K562 (cell line): ENCODE data around the gene NEUROD4. TPM values are rescaled to one million over a fixed set of nuclear protein-coding genes. Genes with fewer than 3 reads are reported as not detected.

ENCODE experiments used
- ADNP ChIP-seq: fragments of 200-800 bp; sonication (Bioruptor generic); IDR thresholded peaks from 2 replicates; pipeline ENCODE4 v1.6.1; 2016; ENCODE audit warnings: missing genetic modification characterization, missing compliant biosample characterization
- CBX8 ChIP-seq: fragments of 200-600 bp; sonication (generic); IDR thresholded peaks from 2 replicates; pipeline ENCODE4 v1.6.1; 2012; ENCODE audit warnings: borderline replicate concordance, mixed run types, low read depth, mild to moderate bottlenecking, moderate library complexity, mixed read lengths, low read length, control low read depth, inconsistent platforms; ENCODE audit not compliant: poor library complexity, severe bottlenecking; ENCODE audit errors: extremely low read depth
- CXXC5 ChIP-seq: fragments of 250-450 bp; sonication (Bioruptor Pico); IDR thresholded peaks from 2 replicates; pipeline ENCODE4 v1.8.0; 2022; ENCODE audit warnings: inconsistent platforms, mild to moderate bottlenecking, moderate library complexity
- DACH1 ChIP-seq: fragments of 450-650 bp; IDR thresholded peaks from 2 replicates; pipeline ENCODE4 v1.6.1; 2018; ENCODE audit not compliant: partially characterized antibody
- DPF2 ChIP-seq: fragments of 450-650 bp; IDR thresholded peaks from 2 replicates; pipeline ENCODE4 v1.6.1; 2016
- ETV1 ChIP-seq: fragments of 450-650 bp; conservative IDR thresholded peaks from 2 replicates; pipeline ENCODE4 v1.6.1; 2016; ENCODE audit warnings: missing genetic modification characterization, control low read depth, low read depth, missing compliant biosample characterization
- NFE2L1 ChIP-seq: fragments of 450-650 bp; IDR thresholded peaks from 2 replicates; pipeline ENCODE4 v1.6.1; 2016; ENCODE audit warnings: missing genetic modification characterization, low read depth, mild to moderate bottlenecking, missing compliant biosample characterization, moderate library complexity, borderline replicate concordance
- RFX1 ChIP-seq: fragments of 450-650 bp; IDR thresholded peaks from 2 replicates; pipeline ENCODE4 v1.6.1; 2016; ENCODE audit warnings: mild to moderate bottlenecking, moderate library complexity
- SAFB ChIP-seq: fragments of 200-400 bp; formaldehyde crosslinking; IDR thresholded peaks from 2 replicates; pipeline ENCODE4 v1.6.1; 2017; ENCODE audit warnings: low read depth, low read length, borderline replicate concordance
- SMAD3 ChIP-seq: fragments of 450-650 bp; formaldehyde crosslinking; conservative IDR thresholded peaks from 2 replicates; pipeline ENCODE4 v1.4.0; 2020; ENCODE audit warnings: mild to moderate bottlenecking
- SRF ChIP-seq, 2 experiments: fragments of 250-450, 450-650 bp in 1 of 2; sonication (Bioruptor Pico) in 1 of 2; sonication (generic) in 1 of 2; formaldehyde crosslinking; IDR thresholded peaks; 2 replicates each; pipeline versions ENCODE4 v1.5.0 to v1.5.1; 2020 to 2022; ENCODE audit warnings: mild to moderate bottlenecking in 1 of 2, missing genetic modification reagents in 1 of 2
- ZNF717 ChIP-seq: fragments of 250-450 bp; sonication (Bioruptor Pico); IDR thresholded peaks from 2 replicates; pipeline ENCODE4 v1.5.0; 2021
- polyA plus RNA-seq, 8 experiments: library from polyadenylated mRNA; depleted of rRNA in 4 of 8; stranded (reverse) in 5 of 8; unstranded in 3 of 8; fragments of >200 nt; fragmentation: Nextera tagmentation in 2 of 8; fragmentation: Illumina TruSeq in 1 of 8; extraction: Ambion mirVana in 2 of 8; extraction: Trizol in 1 of 8; gene quantifications; 2 replicates each; pipeline versions ENCODE4 v1.2.1 to v1.2.3, GENCODE V29; 2011 to 2014; ENCODE audit warnings: inconsistent platforms in 1 of 8, missing spikeins in 1 of 8
- total RNA-seq, 7 experiments: library from RNA; depleted of rRNA in 6 of 7; stranded (reverse); fragments of >200 nt in 6 of 7; fragmentation: Illumina TruSeq in 2 of 7; extraction: Trizol in 2 of 7; gene quantifications; 2 replicates each; pipeline versions ENCODE4 v1.2.1 to v1.2.3, GENCODE V29; 2011 to 2021; ENCODE audit warnings: low replicate concordance in 1 of 7
- TF ChIP-seq, protein P1 (sequence below), 3 experiments: IDR thresholded peaks in 2 of 3; conservative IDR thresholded peaks in 1 of 3; 2 replicates each; pipeline ENCODE4 v1.5.1; 2011 to 2012; ENCODE audit warnings: low read length in 3 of 3, mild to moderate bottlenecking in 3 of 3, control low read depth in 2 of 3, improper control_type of control experiment in 1 of 3, inconsistent platforms in 1 of 3, low read depth in 1 of 3, mixed read lengths in 1 of 3, moderate library complexity in 1 of 3; ENCODE audit not compliant: insufficient read depth in 2 of 3
- TF ChIP-seq, protein P2 (sequence below): sonication (generic); formaldehyde crosslinking; IDR thresholded peaks from 2 replicates; pipeline ENCODE4 v1.5.0; 2020; ENCODE audit warnings: missing genetic modification reagents

Gene NEUROD4
- total and polyA plus RNA-seq, 9 of the 15 experiments (the other 6 are each of a cell fraction or from before 2014, with no cell fraction given): not detected

DNA sequence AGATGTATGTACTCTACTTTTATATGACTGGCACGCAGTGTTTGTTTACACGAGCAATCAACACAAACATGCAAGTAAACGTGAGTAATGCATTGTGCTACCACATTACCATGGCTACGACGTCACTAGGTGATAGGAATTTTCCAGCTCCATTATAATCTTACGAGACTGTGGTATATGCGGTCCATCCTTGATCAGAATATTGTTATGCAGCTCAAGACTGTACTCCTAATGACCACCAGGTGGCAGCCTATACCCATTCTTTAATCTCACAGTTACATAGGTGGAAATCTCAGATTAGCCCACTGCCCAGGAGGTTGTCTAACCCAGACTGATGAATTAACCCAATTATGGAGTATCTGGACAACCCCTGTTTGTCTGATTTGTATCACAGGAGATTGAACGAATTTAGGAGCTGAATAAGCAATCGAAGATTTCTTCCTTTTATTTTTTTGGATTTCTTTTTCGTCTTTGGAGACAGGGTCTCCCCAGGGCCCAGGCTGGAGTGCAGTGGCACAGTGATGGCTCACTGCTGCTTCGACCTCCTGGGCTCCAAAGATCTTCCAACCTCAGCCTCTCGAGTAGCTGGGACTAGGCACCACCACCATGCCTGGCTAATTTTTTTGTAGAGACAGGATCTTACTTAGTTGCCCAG lies 26.5 kb upstream of the NEUROD4 start (continued):
- TF ChIP-seq ADNP (no peak), DACH1 (no peak), CBX8 (no peak), ETV1 (tag) (no peak), NFE2L1 (tag) (no peak), SAFB (no peak), CXXC5 (CRISPR knock-in tag) (no peak), DPF2 (no peak), ZNF717 (no peak), SMAD3 (no peak), SRF (CRISPR knock-in tag; IDR thresholded peaks at IDR 0.05) (no peak), RFX1 (peak; percentile 45)
- TF ChIP-seq, protein P1, sequence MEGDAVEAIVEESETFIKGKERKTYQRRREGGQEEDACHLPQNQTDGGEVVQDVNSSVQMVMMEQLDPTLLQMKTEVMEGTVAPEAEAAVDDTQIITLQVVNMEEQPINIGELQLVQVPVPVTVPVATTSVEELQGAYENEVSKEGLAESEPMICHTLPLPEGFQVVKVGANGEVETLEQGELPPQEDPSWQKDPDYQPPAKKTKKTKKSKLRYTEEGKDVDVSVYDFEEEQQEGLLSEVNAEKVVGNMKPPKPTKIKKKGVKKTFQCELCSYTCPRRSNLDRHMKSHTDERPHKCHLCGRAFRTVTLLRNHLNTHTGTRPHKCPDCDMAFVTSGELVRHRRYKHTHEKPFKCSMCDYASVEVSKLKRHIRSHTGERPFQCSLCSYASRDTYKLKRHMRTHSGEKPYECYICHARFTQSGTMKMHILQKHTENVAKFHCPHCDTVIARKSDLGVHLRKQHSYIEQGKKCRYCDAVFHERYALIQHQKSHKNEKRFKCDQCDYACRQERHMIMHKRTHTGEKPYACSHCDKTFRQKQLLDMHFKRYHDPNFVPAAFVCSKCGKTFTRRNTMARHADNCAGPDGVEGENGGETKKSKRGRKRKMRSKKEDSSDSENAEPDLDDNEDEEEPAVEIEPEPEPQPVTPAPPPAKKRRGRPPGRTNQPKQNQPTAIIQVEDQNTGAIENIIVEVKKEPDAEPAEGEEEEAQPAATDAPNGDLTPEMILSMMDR (IDR thresholded peaks at IDR 0.05 in 2 of 3, conservative IDR thresholded peaks at IDR 0.05 in 1 of 3; ENCODE audit: insufficient read depth in 2 of 3, low read depth in 1 of 3, low read length in 3 of 3): peak; percentile 81 to 90 (median 81)
- TF ChIP-seq, protein P2, sequence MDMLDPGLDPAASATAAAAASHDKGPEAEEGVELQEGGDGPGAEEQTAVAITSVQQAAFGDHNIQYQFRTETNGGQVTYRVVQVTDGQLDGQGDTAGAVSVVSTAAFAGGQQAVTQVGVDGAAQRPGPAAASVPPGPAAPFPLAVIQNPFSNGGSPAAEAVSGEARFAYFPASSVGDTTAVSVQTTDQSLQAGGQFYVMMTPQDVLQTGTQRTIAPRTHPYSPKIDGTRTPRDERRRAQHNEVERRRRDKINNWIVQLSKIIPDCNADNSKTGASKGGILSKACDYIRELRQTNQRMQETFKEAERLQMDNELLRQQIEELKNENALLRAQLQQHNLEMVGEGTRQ (CRISPR knock-in tag): no peak
